Measurements from ENCODE around the gene NLRP1.

The NLRP1 gene

GRCh38 chr17:5596421-5596820 lies 12.1 kb upstream of the NLRP1 start:
- no peak for TF ChIP-seq CTCF (IDR thresholded peaks at IDR 0.05)
- no peak for DNase-seq
- H3K4me1 Mint-ChIP-seq: no peaks in the 10 kb centered on the region
- no peak overlapping the region for H3K27ac Mint-ChIP-seq
- no peaks in the 10 kb centered on the region for H3K9me3 Mint-ChIP-seq
- no peak overlapping the region for H3K4me3 Mint-ChIP-seq
- H3K36me3 Mint-ChIP-seq (ENCODE audit: low read depth): no peaks in the 10 kb centered on the region
- H3K27me3 Mint-ChIP-seq (ENCODE audit: low read depth, poor library complexity): peaks cover 37% of the 10 kb centered on the region

- H3K4me1 Mint-ChIP-seq: no peaks in the 10 kb centered on the region
- no peak for TF ChIP-seq CTCF (IDR thresholded peaks at IDR 0.05)
- H3K27me3 Mint-ChIP-seq (ENCODE audit: low read depth, poor library complexity): peaks cover 34% of the 10 kb centered on the region
- no peak overlapping the region for H3K4me3 Mint-ChIP-seq
- H3K9me3 Mint-ChIP-seq: no peaks in the 10 kb centered on the region
- no peak overlapping the region for H3K27ac Mint-ChIP-seq
- DNase-seq: no peak
- H3K36me3 Mint-ChIP-seq (ENCODE audit: low read depth): no peaks in the 10 kb centered on the region
Measured at GRCh38 chr17:5595831-5596230, 11.5 kb upstream of the NLRP1 start.

DNA sequence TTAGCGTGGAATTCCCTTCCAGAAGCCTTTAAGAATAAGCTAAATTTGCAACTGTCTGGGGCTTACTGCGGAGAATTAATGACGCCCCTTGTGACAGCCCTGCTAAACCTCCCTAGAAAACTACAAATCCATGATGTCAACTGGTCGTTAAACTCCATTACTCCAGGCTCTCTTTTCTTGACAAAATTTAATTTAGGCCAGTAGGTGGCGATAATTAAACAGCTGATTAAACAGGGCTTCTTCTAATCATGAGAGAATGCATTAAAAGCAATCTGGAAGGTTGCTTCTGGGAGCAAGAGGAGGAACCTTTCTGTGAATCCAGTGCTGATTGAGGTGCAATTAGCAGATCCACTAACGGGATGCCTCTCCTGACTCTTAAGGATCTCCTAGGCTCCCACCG lies 8.1 kb upstream of the NLRP1 start:
- H3K4me1 Mint-ChIP-seq: peaks cover 1% of the 10 kb centered on the region
- H3K36me3 Mint-ChIP-seq (ENCODE audit: low read depth): no peaks in the 10 kb centered on the region
- H3K9me3 Mint-ChIP-seq: no peaks in the 10 kb centered on the region
- no peak for DNase-seq
- TF ChIP-seq CTCF (IDR thresholded peaks at IDR 0.05): peak; percentile 55
- H3K4me3 Mint-ChIP-seq: no peak overlapping the region
- no peak overlapping the region for H3K27ac Mint-ChIP-seq
- peaks cover 27% of the 10 kb centered on the region for H3K27me3 Mint-ChIP-seq (ENCODE audit: low read depth, poor library complexity)

- no peak overlapping the region for H3K27ac Mint-ChIP-seq
- H3K36me3 Mint-ChIP-seq (ENCODE audit: low read depth): no peaks in the 10 kb centered on the region
- peaks cover 27% of the 10 kb centered on the region for H3K27me3 Mint-ChIP-seq (ENCODE audit: low read depth, poor library complexity)
- no peak for DNase-seq
- H3K4me3 Mint-ChIP-seq: no peak overlapping the region
- H3K4me1 Mint-ChIP-seq: peaks cover 6% of the 10 kb centered on the region
- no peaks in the 10 kb centered on the region for H3K9me3 Mint-ChIP-seq
- TF ChIP-seq CTCF (IDR thresholded peaks at IDR 0.05): no peak
Measured at GRCh38 chr17:5591966-5592365, 7.7 kb upstream of the NLRP1 start.

DNA sequence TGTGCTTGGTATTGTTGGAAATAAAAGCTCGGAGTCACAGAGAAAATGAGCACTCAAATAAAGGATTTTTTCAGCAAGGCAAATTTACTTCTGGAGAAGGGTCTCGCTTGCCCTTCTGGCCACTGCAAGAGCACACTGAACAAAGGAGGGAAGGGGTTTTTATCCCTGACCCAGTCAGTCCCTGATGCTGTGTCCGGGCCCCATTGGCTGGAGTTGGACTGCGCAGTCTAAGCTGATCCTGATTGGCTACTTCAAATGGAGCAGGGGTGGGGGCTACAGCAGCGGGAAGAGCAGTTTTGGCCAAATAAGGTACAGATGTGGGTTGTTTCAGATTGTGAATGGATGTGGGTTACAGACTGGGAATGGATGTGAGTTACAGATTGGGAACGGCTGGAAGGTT lies 4.3 kb upstream of the NLRP1 start:
- no peaks in the 10 kb centered on the region for H3K9me3 Mint-ChIP-seq

More for the DNA sequence above, 4.3 kb upstream of the NLRP1 start:
- Mint-ChIP-seq H3K27me3 (ENCODE audit: low read depth, poor library complexity) (peaks cover 7% of the 10 kb centered on the region), H3K27ac (no peak overlapping the region), H3K4me3 (no peak overlapping the region), H3K4me1 (peaks cover 26% of the 10 kb centered on the region), H3K36me3 (ENCODE audit: low read depth) (no peaks in the 10 kb centered on the region)
- no peak for TF ChIP-seq CTCF (IDR thresholded peaks at IDR 0.05)
- no peak for DNase-seq

Measured in nephron progenitor cell (in vitro differentiated cells).